ENCODE results near the gene FXYD2. TPM values are rescaled to one million over a fixed set of nuclear protein-coding genes. Genes with fewer than 3 reads are reported as not detected.

The FXYD2 gene
- total and polyA plus RNA-seq, 2 of the 4 experiments (the other 2 are of a cell fraction), result 0.09 TPM; not detected in 1

GRCh38 chr11:117782101-117782500 is 42.4 kb downstream of the FXYD2 start:
- in situ Hi-C loops (cut with MboI; ENCODE audit: low sequenced_read_pairs), result no loop called here
- DNase-seq (no peak), ATAC-seq (ENCODE audit: low read depth) (no peak)
- dilution Hi-C loops (cut with HindIII; ENCODE audit: low sequenced_read_pairs, unreplicated experiment), result no loop called here
- Histone ChIP-seq H3K4me1 (ENCODE audit: control insufficient read depth, insufficient read depth, low read length) (no peaks in the 10 kb centered on the region), H3K14ac (replicated peaks; ENCODE audit: low read depth, low read length) (no peak overlapping the region), H3K18ac (ENCODE audit: low read depth, low read length) (no peak overlapping the region), H4K91ac (ENCODE audit: insufficient read depth, low read depth, low read length) (no peak overlapping the region), H2BK120ac (ENCODE audit: low read depth, low read length) (no peak overlapping the region), H3K4me3 (ENCODE audit: insufficient read depth, low read depth, low read length) (no peak overlapping the region), H4K5ac (ENCODE audit: low read depth, low read length) (no peak overlapping the region), H2BK15ac (ENCODE audit: low read depth, low read length) (no peak overlapping the region), H2BK20ac (ENCODE audit: low read depth, low read length) (no peak overlapping the region), H3K9me3 (ENCODE audit: control insufficient read depth, insufficient read depth, low read length) (no peaks in the 10 kb centered on the region), H3K9ac (ENCODE audit: low read depth, low read length) (no peak overlapping the region), H3K79me1 (ENCODE audit: low read depth in 1 of 2, low read length in 2 of 2) (no peaks in the 10 kb centered on the region), H3K27ac (ENCODE audit: insufficient read depth, low read length) (no peak overlapping the region), H2AK5ac (ENCODE audit: low read depth, low read length) (no peak overlapping the region), H3K23ac (ENCODE audit: low read depth, low read length) (no peak overlapping the region), H3K9me1 (ENCODE audit: insufficient read depth, low read length) (no peaks in the 10 kb centered on the region), H3K56ac (ENCODE audit: extremely low read depth, insufficient read depth, low read length) (no peak overlapping the region), H4K8ac (ENCODE audit: low read depth in 2 of 2, low read length in 2 of 2) (no peak overlapping the region), H3K4ac (ENCODE audit: low read depth, low read length) (no peak overlapping the region), H3K36me3 (ENCODE audit: control insufficient read depth, insufficient read depth, low read length) (no peaks in the 10 kb centered on the region), H2BK5ac (ENCODE audit: low read depth, low read length, poor library complexity, severe bottlenecking) (no peak overlapping the region), H3K27me3 (ENCODE audit: control insufficient read depth, insufficient read depth, low read length) (peaks cover 33% of the 10 kb centered on the region), H2AK9ac (replicated peaks; ENCODE audit: low read depth, low read length, poor library complexity) (no peak overlapping the region), H2AFZ (replicated peaks; ENCODE audit: low read length, poor library complexity) (no peak overlapping the region), H4K20me1 (ENCODE audit: insufficient read depth, low read length) (no peaks in the 10 kb centered on the region), H3K4me2 (ENCODE audit: low read depth, low read length) (no peak overlapping the region)
- WGBS, 2 experiments (ENCODE audit: extremely low coverage in 2 of 2, insufficient read length in 1 of 2), result 51% methylated on average over 6 of the region's 11 CpGs; no CpG with 5 or more reads in 1 of the 2 experiments
- CTCF ChIA-PET, result interaction anchor here (1.3 kb wide), 1 partner anchor 25 kb away, joined by 4 read pairs; no protein-coding TSS in a partner anchor
- POLR2A ChIA-PET (ENCODE audit: unreplicated experiment), result interaction anchor here (0.6 kb wide), 1 partner anchor 12 kb away, joined by 3 read pairs; no protein-coding TSS in a partner anchor
- no peak for TF ChIP-seq MAZ (IDR thresholded peaks at IDR 0.05; ENCODE audit: borderline replicate concordance, low read depth, low read length)
- TF ChIP-seq RAD21 (IDR thresholded peaks at IDR 0.05; ENCODE audit: low read length), result no peak
- TF ChIP-seq RFX5 (IDR thresholded peaks at IDR 0.05; ENCODE audit: low read depth, low read length), result no peak
- no peak for TF ChIP-seq MAFK (IDR thresholded peaks at IDR 0.05; ENCODE audit: low read depth, low read length)
- TF ChIP-seq CEBPB (IDR thresholded peaks at IDR 0.05; ENCODE audit: low read depth, low read length), result no peak
- TF ChIP-seq POLR2A (IDR thresholded peaks at IDR 0.05; ENCODE audit: low read depth, low read length), result no peak
- no peak for TF ChIP-seq CHD1 (IDR thresholded peaks at IDR 0.05; ENCODE audit: low read depth, low read length)
- no peak for TF ChIP-seq USF2 (IDR thresholded peaks at IDR 0.05; ENCODE audit: low read depth, low read length)
- no peak for TF ChIP-seq CTCF (conservative IDR thresholded peaks at IDR 0.05; ENCODE audit: low read depth, low read length)
- intact Hi-C loops (cut with micrococcal nuclease), result no loop called here
- no TSS peak for BruUV-seq (replicated peaks)

Measured in IMR-90 (cell line).